ENCODE measurements around the gene C19orf73.

- TF ChIP-seq POLR2AphosphoS5 (IDR thresholded peaks at IDR 0.05; ENCODE audit: low read depth): no peak
- TF ChIP-seq CREB1 (CRISPR knock-in tag; IDR thresholded peaks at IDR 0.05; ENCODE audit: low read depth): no peak
- peak; percentile 98 to 99 for TF ChIP-seq CTCF (conservative IDR thresholded peaks at IDR 0.05; ENCODE audit: low read depth in 2 of 2)
- no peak for TF ChIP-seq STAT1 (IDR thresholded peaks at IDR 0.05; ENCODE audit: unreplicated experiment)
- TF ChIP-seq EZH2 (IDR thresholded peaks at IDR 0.05; ENCODE audit: low read depth, unreplicated experiment): no peak
- TF ChIP-seq EZH2phosphoT487 (IDR thresholded peaks at IDR 0.05; ENCODE audit: unreplicated experiment): no peak
- no peak for TF ChIP-seq JUNB (IDR thresholded peaks at IDR 0.05; ENCODE audit: unreplicated experiment)
- no peak for TF ChIP-seq REST (IDR thresholded peaks at IDR 0.05; ENCODE audit: unreplicated experiment)
- no peak for TF ChIP-seq NANOG (IDR thresholded peaks at IDR 0.05; ENCODE audit: borderline replicate concordance)
- TF ChIP-seq ZNF462 (CRISPR knock-in tag; IDR thresholded peaks at IDR 0.05): no peak
- no peak for TF ChIP-seq ETS1 (IDR thresholded peaks at IDR 0.05)
Observed at GRCh38 chr19:49097453-49098288, 21.3 kb downstream of the C19orf73 start.

All from GM23338 (cell line).